Retina (tissue), 1 donor: ENCODE results near the gene AMY2B.
"Not testable (repeated sequence)": the region's sequence is repeated elsewhere in the genome, so short reads cannot be mapped to it uniquely, and the experiment has no call there.

ENCODE experiments used
- DNase-seq: peaks from one replicate; pipeline ENCODE4 v3.0.0-alpha.2; 2016

AMY2B gene

GRCh38 chr1:103571289-103571688 lies at the start of gene AMY2B:
AMY2B (plus strand) TSS chr1:103571589; CDS start chr1:103571603, 14 bp downstream.
- not testable (repeated sequence) for DNase-seq

DNA sequence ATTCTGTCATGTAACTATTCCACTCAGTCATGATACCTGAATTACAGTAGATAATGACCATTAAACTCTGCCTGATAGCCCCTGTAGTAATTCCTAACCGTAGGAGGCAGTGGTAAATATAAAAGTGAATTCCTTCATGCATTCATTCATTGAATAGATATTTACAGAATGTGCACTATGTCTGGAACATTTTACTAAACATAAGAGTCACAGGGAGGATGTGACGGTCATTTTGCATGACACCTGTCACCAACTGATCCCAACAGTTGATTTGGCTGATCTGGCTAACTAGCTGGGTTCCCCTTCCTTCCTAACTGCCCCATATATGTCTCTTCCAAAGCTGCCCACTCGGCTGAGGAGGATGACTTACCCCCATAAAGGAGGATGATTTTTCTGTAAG lies 48.0 kb upstream of the AMY2B start:
- DNase-seq: no peak

- DNase-seq: peak; percentile 61
Observed at GRCh38 chr1:103525114-103525606, 46.2 kb upstream of the AMY2B start.

DNA sequence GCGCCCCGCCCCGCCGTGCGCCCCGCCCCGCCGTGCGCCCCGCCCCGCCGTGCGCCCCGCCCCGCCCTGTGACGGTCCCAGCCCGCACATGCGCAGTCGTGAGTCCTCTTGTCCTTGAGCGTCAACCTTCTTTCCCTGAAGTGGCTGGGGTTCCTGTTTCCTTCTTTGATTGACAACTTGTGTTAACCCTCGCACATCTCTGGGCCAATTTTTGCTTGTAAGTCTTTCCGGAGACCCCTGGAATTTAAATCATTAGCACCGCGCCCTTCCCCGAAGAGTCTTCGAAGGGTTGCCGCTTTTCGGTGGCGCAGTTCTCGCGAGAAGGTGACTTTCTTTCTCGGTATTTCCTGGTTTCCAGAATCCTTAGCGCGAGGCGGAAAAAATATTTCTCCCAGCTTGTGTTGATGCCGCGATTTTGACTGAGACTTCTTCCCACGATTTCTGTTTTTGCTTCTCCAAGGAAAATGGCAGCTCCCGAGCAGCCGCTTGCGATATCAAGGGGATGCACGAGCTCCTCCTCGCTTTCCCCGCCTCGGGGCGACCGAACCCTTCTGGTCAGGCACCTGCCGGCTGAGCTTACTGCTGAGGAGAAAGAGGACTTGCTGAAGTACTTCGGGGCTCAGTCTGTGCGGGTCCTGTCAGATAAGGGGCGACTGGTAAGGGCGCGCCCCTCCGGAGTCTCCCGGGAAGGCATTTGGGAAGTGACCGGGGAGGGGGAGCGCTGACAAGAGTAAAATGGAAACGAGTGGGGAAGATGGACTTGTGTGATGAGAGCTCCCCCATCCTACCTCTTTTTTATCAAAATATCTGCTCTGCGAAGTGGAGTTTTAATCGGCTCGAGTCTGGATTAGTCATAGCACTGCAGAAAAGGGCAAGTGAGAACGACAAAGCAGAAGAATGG lies 45.5 kb upstream of the AMY2B start, which contains the start of gene RNPC3:
Gene RNPC3 (plus strand): TSS at position 93 of the 901 bp plus-strand sequence. CDS start 372 bp downstream, at position 465.
- DNase-seq: peak; percentile 96

- no peak for DNase-seq
Observed at GRCh38 chr1:103527331-103527730, 44.1 kb upstream of the AMY2B start.

DNA sequence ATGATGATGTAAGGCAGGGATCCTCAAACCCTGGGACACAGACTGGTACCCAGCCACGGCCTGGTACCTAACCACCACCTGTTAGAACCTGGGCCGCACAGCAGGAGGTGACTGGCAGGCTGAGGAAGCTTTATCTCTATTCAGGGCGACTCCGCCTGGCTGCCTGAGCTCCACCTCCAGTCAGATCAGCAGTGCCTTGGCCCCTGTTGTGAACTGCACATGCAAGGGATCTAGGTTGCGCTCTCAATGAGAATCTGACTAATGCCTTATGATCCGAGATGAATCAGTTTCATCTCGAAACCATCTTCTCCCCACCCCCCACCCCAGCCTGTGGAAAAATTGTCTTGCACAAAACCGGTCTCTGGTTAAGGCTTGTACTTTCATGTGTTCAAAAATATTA lies 41.6 kb upstream of the AMY2B start:
- DNase-seq: no peak

- no peak for DNase-seq
Observed at GRCh38 chr1:103538226-103538625, 33.2 kb upstream of the AMY2B start.

DNA sequence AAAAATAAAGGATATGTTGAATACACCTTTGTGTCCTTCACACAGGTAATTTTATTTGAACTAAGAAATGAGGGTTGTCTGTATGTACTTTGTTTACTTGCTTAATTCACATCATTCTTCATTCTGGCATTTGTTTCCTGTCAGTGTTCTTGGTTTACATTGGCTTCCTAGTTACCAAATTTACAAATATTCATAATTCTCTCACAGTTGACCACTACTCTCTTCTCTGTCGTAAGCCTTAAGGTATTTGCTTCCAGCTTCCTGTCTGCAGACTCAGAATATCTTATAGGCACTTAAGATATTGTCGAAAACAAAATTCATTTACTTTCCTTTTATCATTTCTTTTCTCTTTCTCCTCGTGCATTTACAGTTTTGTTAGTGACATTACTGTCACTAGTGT lies 30.0 kb upstream of the AMY2B start:
- DNase-seq: no peak

GRCh38 chr1:103546496-103546895 lies 24.9 kb upstream of the AMY2B start:
- DNase-seq: no peak

DNA sequence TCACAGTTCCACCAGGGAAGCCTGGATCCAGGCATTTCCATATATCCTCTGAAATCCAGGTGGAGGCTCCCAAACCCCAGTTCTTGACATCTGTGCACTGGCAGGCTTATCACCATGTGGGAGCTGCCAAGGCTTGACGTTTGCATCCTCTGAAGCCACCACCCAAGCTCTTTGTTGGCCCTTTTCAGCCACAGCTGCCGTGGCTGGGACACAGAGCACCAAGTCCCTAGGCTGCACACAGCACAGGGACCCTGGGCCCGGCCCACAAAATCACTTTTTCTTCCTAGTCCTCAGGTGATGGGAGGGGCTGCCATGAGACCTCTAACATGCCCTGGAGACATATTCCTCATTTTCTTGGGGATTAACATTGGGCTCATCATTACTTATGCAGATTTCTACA lies 23.5 kb upstream of the AMY2B start:
- DNase-seq: no peak

GRCh38 chr1:103560427-103560826 lies 11.0 kb upstream of the AMY2B start:
- DNase-seq: no peak

GRCh38 chr1:103561124-103561523 lies 10.3 kb upstream of the AMY2B start:
- not testable (repeated sequence) for DNase-seq

- DNase-seq: no peak
Observed at GRCh38 chr1:103561643-103562395, 9.6 kb upstream of the AMY2B start.

- DNase-seq: no peak
Observed at GRCh38 chr1:103563056-103563455, 8.3 kb upstream of the AMY2B start.

GRCh38 chr1:103569493-103569892 lies 1.9 kb upstream of the AMY2B start:
- DNase-seq: no peak

- DNase-seq: no peak
Observed at GRCh38 chr1:103576065-103576464, 4.7 kb downstream of the AMY2B start.

DNA sequence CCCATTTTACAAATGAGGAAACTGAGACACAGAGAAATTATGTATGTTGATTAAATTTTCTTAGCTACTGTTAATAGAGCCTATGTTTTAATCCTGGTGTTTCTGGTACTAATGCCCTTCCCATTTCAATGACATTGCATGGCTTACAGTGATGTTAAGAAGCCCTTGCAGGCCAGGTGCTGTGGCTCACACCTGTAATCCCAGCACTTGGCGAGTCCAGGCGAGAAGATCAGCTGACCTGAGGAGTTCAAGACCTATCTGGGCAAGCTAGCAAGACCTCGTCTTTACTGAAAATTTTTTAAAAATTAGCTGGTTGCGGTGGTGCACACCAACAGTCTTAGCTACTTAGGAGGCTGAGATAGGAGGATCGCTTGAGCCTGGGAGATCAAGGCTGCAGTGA lies 5.4 kb downstream of the AMY2B start:
- DNase-seq: not testable (repeated sequence)

DNA sequence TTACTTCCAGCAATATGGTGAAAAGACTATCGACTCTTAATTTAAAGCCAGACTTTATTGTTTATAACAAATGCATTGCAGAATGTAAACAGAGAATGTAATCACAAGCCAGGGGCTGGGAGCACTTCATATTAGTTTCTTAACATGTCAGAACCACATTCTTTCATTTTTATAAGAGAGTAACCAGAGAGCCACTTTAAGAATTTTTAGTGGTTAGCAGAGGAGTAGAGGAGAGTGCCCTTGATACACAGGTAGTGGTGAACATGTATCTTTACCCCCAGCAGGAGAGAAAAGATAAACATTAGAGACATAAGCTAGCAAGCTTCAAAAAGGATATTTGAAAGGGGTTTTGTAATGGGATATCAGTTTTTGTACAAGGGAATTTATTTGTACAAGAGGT lies 11.1 kb downstream of the AMY2B start:
- DNase-seq: no peak

DNA sequence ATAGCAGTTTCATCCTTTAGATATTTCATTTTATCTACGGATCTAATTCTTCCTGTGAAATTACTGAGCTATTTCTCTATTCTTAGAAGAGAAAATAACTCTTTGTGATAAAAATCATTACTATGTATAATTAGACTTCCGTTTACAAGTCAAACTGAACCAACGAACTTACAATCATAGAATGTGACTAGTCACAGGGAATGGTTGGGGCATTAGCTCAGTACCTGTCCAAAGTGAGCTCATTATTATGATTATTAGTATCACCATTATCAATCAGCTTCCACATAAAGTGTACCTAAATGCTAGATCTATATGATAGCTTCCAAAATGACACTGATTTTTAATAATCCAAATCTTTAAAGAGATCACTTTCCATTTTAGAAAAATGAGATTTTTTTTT lies 12.5 kb downstream of the AMY2B start:
- DNase-seq: no peak

- no peak for DNase-seq
Observed at GRCh38 chr1:103584537-103584936, 13.1 kb downstream of the AMY2B start.

DNA sequence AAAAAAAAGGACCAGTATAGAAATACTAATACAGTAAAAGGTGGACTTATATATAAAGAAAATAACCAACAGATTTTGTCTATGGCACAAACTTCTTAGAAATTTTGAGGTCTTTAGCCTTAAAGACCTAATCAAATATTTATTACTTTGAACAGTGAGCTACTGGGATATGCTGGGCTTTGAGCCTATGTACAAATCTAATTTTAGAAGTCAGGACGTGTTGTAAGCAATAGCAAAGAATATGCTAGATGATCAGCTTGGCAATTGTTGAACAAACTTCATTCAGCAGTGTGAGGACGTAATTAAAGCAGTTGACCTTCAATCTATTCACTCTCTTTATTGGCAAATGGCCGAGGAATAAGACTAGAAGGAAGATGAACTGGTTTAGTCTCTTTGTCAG lies 31.4 kb downstream of the AMY2B start:
- not testable (repeated sequence) for DNase-seq

DNA sequence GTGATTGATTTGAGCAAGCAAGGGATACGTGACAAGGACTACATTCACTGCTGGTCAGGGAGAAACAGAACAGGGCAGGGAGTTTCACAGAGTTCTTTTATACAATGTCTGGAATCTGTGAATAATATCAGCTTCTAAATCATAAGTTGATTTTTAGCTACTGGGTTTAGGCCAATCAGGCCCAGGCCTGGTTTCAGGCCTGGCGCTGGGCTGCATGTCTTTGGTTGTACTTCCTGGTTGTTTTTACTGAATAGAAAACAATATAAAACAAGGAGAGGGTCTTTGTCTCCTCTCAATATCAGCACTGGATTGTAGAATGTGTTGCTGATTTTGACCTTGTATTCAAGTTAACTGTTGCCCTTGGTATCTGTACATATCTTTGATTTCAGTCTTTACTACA lies 45.0 kb downstream of the AMY2B start:
- no peak for DNase-seq

DNA sequence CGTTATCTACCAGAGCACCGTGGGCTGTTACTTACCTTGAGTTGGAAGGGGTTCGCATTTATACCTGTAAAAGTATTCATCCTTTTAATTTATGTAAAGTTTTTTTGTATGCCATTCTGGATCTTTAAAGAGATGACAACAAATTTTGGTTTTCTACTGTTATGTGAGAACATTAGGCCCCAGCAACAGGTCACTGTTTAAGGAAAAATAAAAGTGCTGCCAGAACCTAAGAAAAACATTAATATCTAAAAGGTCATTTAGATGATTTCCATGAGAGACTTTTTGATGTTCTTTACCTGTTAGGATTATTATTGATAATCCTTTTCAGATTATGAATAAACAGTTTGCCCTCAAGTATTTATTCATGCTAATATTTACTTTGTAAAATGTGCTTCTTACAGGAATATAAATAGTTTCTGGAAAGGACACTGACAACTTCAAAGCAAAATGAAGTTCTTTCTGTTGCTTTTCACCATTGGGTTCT lies 45.6 kb downstream of the AMY2B start, which contains the start of gene AMY2A:
Gene AMY2A (plus strand): TSS at position 434 of the 484 bp plus-strand sequence. CDS start 14 bp downstream, at position 448.
- not testable (repeated sequence) for DNase-seq
